Tongue (tissue), 2 donors: Measurements from ENCODE around the gene ZNF600. TPM values are rescaled to one million over a fixed set of nuclear protein-coding genes. Genes with fewer than 3 reads are reported as not detected.
"Not testable (repeated sequence)": the region's sequence is repeated elsewhere in the genome, so short reads cannot be mapped to it uniquely, and the experiment has no call there.

Experiments
- DNase-seq: peaks from one replicate; pipeline ENCODE4 v3.0.0-alpha.2; 2015
- total RNA-seq: library from RNA; depleted of rRNA; stranded (reverse); fragments of >200 nt; gene quantifications from one replicate; pipeline ENCODE4 v1.2.3, GENCODE V29; 2014

ZNF600 gene
- 6.4 TPM for total RNA-seq

- peak; percentile 73 for DNase-seq
These were observed at the start of gene ZNF600 for GRCh38 chr19:52786464-52787354. TSS of gene ZNF600 (minus strand) at chr19:52786791. CDS start at chr19:52778888, 7,903 bp downstream.

- not testable (repeated sequence) for DNase-seq
These were observed 47.7 kb upstream of the ZNF600 start for GRCh38 chr19:52834289-52834688.

- DNase-seq: not testable (repeated sequence)
These were observed 47.0 kb upstream of the ZNF600 start for GRCh38 chr19:52833541-52833940.

GRCh38 chr19:52829866-52830265 is 43.3 kb upstream of the ZNF600 start:
- not testable (repeated sequence) for DNase-seq

GRCh38 chr19:52825765-52826164 is 39.2 kb upstream of the ZNF600 start:
- DNase-seq: no peak

GRCh38 chr19:52823676-52824075 is 37.1 kb upstream of the ZNF600 start:
- DNase-seq: no peak

- peak; percentile 72 for DNase-seq
These were observed 34.8 kb upstream of the ZNF600 start, which contains the start of gene ZNF28 for GRCh38 chr19:52821204-52821960. TSS of gene ZNF28 (minus strand) at chr19:52821633. CDS start at chr19:52817958, 3,675 bp downstream.

- peak; percentile 29 for DNase-seq
These were observed 34.0 kb upstream of the ZNF600 start for GRCh38 chr19:52820472-52821203.

GRCh38 chr19:52809801-52810200 is 23.2 kb upstream of the ZNF600 start:
- DNase-seq: no peak

- DNase-seq: not testable (repeated sequence)
These were observed 13.5 kb upstream of the ZNF600 start for GRCh38 chr19:52799950-52800640.

- no peak for DNase-seq
These were observed 2.8 kb upstream of the ZNF600 start for GRCh38 chr19:52789440-52789839.

- DNase-seq: peak; percentile 8
These were observed 520 bp downstream of the ZNF600 start for GRCh38 chr19:52786078-52786463.

- no peak for DNase-seq
These were observed 1.1 kb downstream of the ZNF600 start for GRCh38 chr19:52785506-52785905.

GRCh38 chr19:52782864-52783263 is 3.7 kb downstream of the ZNF600 start:
- not testable (repeated sequence) for DNase-seq

GRCh38 chr19:52778811-52779210 is 7.8 kb downstream of the ZNF600 start:
- DNase-seq: no peak

GRCh38 chr19:52756447-52756846 is 30.1 kb downstream of the ZNF600 start:
- DNase-seq: not testable (repeated sequence)

- DNase-seq: no peak
These were observed 36.8 kb downstream of the ZNF600 start for GRCh38 chr19:52749780-52750179.

GRCh38 chr19:52748336-52748950 is 38.1 kb downstream of the ZNF600 start:
- DNase-seq: peak; percentile 68

- not testable (repeated sequence) for DNase-seq
These were observed 40.7 kb downstream of the ZNF600 start for GRCh38 chr19:52745919-52746318.

- DNase-seq: peak; percentile 20
These were observed 43.5 kb downstream of the ZNF600 start for GRCh38 chr19:52743091-52743490.

- no peak for DNase-seq
These were observed 44.1 kb downstream of the ZNF600 start for GRCh38 chr19:52742516-52742915.
